Erythroblast (primary cell): Measurements from ENCODE around the gene PIF1.

Source experiments
- GATA1 ChIP-seq: IDR thresholded peaks from 2 replicates; pipeline ENCODE4 v1.6.1; 2011; ENCODE audit warnings: low read depth, mild to moderate bottlenecking, control low read depth, low read length, moderate library complexity
- POLR2A ChIP-seq: IDR thresholded peaks from 2 replicates; pipeline ENCODE4 v1.6.1; 2011; ENCODE audit warnings: mild to moderate bottlenecking, low read length

DNA sequence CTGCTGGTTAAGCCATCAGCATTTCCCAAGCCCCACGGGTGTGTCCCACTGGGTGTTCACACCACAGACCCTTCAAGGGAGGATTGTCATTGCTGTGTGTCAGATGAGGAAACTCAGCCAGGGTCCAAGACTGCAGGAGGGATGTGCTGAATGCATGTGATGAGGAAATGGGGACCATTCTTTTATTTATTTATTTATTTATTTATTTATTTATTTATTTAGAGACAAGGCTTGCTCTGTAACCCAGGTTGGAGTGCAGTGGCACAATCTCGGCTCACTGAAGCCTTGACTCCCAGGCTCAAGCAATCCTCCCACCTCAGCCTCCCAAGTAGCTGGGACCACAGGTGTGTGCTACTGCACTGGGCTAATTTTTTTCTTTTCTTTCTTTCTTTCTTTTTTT is 20.8 kb downstream of the PIF1 start:
- TF ChIP-seq POLR2A (no peak), GATA1 (no peak)
